Thyroid gland (tissue), 4 donors: Measurements from ENCODE around the gene CDH4. TPM values are rescaled to one million over a fixed set of nuclear protein-coding genes. Genes with fewer than 3 reads are reported as not detected.

Experiments
- DNase-seq, 2 donors: peaks; one replicate each; pipeline ENCODE4 v3.0.0-alpha.2; 2019
- H3K27ac ChIP-seq, 3 donors: fragments of 200-600 bp; sonication (generic); 1 replicate in 2 of 3; 2 replicates in 1 of 3; pipeline ENCODE4 v1.5.1; 2016 to 2019; ENCODE audit warnings: mild to moderate bottlenecking in 1 of 3, moderate library complexity in 1 of 3
- H3K27me3 ChIP-seq: fragments of 200-600 bp; sonication (generic); one replicate; pipeline ENCODE4 v1.5.1; 2019
- H3K36me3 ChIP-seq, 2 donors: fragments of 200-600 bp; sonication (generic); one replicate each; pipeline ENCODE4 v1.5.1; 2016 to 2019
- H3K4me1 ChIP-seq, 2 donors: fragments of 200-600 bp; sonication (generic); one replicate each; pipeline ENCODE4 v1.5.1; 2017 to 2019
- H3K4me3 ChIP-seq, 3 donors: fragments of 200-600 bp; sonication (generic); replicated peaks in 1 of 3; 1 replicate in 2 of 3; 2 replicates in 1 of 3; pipeline ENCODE4 v1.5.1; 2016; ENCODE audit warnings: mild to moderate bottlenecking in 1 of 3
- H3K9me3 ChIP-seq: fragments of 200-600 bp; sonication (generic); one replicate; pipeline ENCODE4 v1.5.1; 2017
- POLR2A ChIP-seq, 2 donors: fragments of 450-650 bp; IDR thresholded peaks; one replicate each; pipeline ENCODE4 v1.6.1; 2017; ENCODE audit warnings: antibody characterized with exemption in 2 of 2, mild to moderate bottlenecking in 2 of 2, moderate library complexity in 1 of 2
- WGBS, 2 donors: methylation state at CpG; one replicate each; pipeline ENCODE4 v1.1.5; 2017; 5-methylcytosine and 5-hydroxymethylcytosine counted together
- intact Hi-C: fragments of 100-400 bp; cut with DNase I; formaldehyde crosslinking; loops from one replicate; pipeline ENCODE4 v1.15.1; 2023
- total RNA-seq, 4 donors: library from RNA; depleted of rRNA; stranded (reverse); fragments of >200 nt; gene quantifications; one replicate each; pipeline ENCODE4 v1.2.3, GENCODE V29; 2016
- TF ChIP-seq, protein P1 (sequence below), 6 experiments: fragments of 200-600 bp in 3 of 6; fragments of 450-650 bp in 3 of 6; sonication (generic) in 3 of 6; IDR thresholded peaks; one replicate each; pipeline ENCODE4 v1.5.1; 2016 to 2019; ENCODE audit warnings: antibody characterized with exemption in 6 of 6, mild to moderate bottlenecking in 2 of 6, inconsistent platforms in 1 of 6, moderate library complexity in 1 of 6

Gene CDH4
- total RNA-seq, 4 donors from 2014 or later, result 0.22 to 0.29 (median 0.29) TPM; not detected in 1

GRCh38 chr20:61629602-61630390, 377.7 kb downstream of the CDH4 start:
- intact Hi-C loops, result no loop called here
- TF ChIP-seq POLR2A (IDR thresholded peaks at IDR 0.05), result no peak
- H3K27me3 ChIP-seq, result no peaks in the 10 kb centered on the region
- no peak for DNase-seq
- no peak overlapping the region for H3K4me3 ChIP-seq
- no peaks in the 10 kb centered on the region for H3K4me1 ChIP-seq
- H3K9me3 ChIP-seq, result no peaks in the 10 kb centered on the region
- WGBS, 2 donors, result 75% methylated on average over 15 to 19 of the region's 25 CpGs
- H3K36me3 ChIP-seq, result no peaks in the 10 kb centered on the region
- H3K27ac ChIP-seq, result no peak overlapping the region

- Histone ChIP-seq H3K4me1 (no peaks in the 10 kb centered on the region), H3K27me3 (no peaks in the 10 kb centered on the region), H3K9me3 (no peaks in the 10 kb centered on the region), H3K36me3 (no peaks in the 10 kb centered on the region), H3K27ac (no peak overlapping the region), H3K4me3 (no peak overlapping the region)
- TF ChIP-seq, protein P1, sequence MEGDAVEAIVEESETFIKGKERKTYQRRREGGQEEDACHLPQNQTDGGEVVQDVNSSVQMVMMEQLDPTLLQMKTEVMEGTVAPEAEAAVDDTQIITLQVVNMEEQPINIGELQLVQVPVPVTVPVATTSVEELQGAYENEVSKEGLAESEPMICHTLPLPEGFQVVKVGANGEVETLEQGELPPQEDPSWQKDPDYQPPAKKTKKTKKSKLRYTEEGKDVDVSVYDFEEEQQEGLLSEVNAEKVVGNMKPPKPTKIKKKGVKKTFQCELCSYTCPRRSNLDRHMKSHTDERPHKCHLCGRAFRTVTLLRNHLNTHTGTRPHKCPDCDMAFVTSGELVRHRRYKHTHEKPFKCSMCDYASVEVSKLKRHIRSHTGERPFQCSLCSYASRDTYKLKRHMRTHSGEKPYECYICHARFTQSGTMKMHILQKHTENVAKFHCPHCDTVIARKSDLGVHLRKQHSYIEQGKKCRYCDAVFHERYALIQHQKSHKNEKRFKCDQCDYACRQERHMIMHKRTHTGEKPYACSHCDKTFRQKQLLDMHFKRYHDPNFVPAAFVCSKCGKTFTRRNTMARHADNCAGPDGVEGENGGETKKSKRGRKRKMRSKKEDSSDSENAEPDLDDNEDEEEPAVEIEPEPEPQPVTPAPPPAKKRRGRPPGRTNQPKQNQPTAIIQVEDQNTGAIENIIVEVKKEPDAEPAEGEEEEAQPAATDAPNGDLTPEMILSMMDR (IDR thresholded peaks at IDR 0.05), result no peak
- no peak for TF ChIP-seq POLR2A (IDR thresholded peaks at IDR 0.05)
- DNase-seq, result no peak
- intact Hi-C loops, result no loop called here
- 81 to 96% methylated on average over 3 to 5 of the region's 5 CpGs for WGBS, 2 donors
Measured at GRCh38 chr20:61630391-61630650, 378.3 kb downstream of the CDH4 start.

DNA sequence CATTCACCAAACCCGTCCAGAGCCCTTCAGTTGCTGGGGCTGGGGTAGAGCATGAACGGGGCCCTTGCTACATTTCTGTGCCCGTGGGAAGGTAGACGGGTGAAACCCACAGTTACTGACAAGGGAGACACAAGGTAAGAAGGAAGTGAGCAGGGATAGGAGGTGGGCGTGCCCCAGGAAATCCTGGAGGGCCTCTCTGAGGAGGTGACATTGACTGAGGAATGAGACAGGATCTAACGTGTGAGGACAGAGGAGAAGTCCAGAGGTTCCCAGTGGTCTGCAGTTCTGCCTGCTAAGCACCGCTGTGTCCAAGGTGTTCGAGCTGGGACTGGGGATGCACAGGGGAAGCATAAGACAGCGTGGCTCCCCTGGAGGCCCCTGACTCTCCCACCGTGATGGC, 378.8 kb downstream of the CDH4 start:
- intact Hi-C loops, result no loop called here
- no peak overlapping the region for H3K27ac ChIP-seq
- DNase-seq, result no peak
- no peaks in the 10 kb centered on the region for H3K9me3 ChIP-seq
- H3K36me3 ChIP-seq, result no peaks in the 10 kb centered on the region
- no peak overlapping the region for H3K4me3 ChIP-seq
- WGBS, 2 donors, result 81 to 82% methylated on average over 10 of the region's 10 CpGs
- TF ChIP-seq POLR2A (IDR thresholded peaks at IDR 0.05), result no peak
- TF ChIP-seq, protein P1 (IDR thresholded peaks at IDR 0.05), result no peak
- no peaks in the 10 kb centered on the region for H3K4me1 ChIP-seq
- H3K27me3 ChIP-seq, result no peaks in the 10 kb centered on the region

DNA sequence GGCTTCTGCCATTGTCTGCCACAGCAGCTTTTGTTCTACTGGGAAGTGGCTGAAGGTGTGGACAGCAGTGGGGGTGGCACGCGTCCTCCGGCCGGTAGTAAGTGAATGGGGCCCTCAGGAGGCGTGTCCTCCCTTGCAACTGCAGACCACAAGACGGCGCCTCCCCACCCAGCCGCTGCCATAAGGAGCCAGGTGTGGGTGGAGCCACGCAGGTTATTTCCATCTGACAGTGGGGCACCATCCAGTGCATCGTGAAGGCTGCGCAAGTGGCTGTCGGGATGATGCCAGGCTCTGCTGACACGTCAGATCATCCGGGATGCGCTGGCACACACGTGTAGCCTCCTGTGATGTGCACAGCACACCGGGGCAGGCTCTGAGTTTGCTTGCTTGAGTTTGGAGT, 379.7 kb downstream of the CDH4 start:
- WGBS, 2 donors, result 52 to 73% methylated on average over 4 to 14 of the region's 17 CpGs

DNA sequence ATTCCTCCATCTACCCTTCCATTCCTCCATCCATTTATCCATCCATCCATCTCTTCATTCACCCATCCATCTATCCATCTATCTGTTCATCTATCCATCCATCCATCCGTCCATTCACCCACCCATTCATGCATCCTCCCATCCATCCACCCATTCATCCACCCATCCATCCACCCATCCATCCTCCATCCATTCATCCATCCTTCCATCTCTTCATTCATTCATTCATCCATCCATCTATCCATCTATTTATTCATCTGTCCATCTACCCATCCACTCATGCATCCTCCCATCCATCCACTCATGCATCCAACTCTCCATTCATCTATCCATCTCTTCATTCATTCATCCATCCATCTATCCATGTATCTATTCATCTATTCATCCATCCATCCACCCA, 380.9 kb downstream of the CDH4 start:
- no peak for DNase-seq
- 77 to 84% methylated on average over 1 of the region's 1 CpG for WGBS, 2 donors
- no peak for TF ChIP-seq POLR2A (IDR thresholded peaks at IDR 0.05)
- TF ChIP-seq, protein P1 (IDR thresholded peaks at IDR 0.05), result no peak
- no peaks in the 10 kb centered on the region for H3K9me3 ChIP-seq
- no peaks in the 10 kb centered on the region for H3K36me3 ChIP-seq
- H3K27ac ChIP-seq, result no peak overlapping the region
- H3K4me1 ChIP-seq, result no peaks in the 10 kb centered on the region
- intact Hi-C loops, result no loop called here
- no peaks in the 10 kb centered on the region for H3K27me3 ChIP-seq
- H3K4me3 ChIP-seq, result no peak overlapping the region

More for the DNA sequence above, 379.7 kb downstream of the CDH4 start:
- intact Hi-C loops, result no loop called here
- DNase-seq, result no peak
- TF ChIP-seq, protein P1 (IDR thresholded peaks at IDR 0.05), result no peak
- TF ChIP-seq POLR2A (IDR thresholded peaks at IDR 0.05), result no peak
- Histone ChIP-seq H3K36me3 (no peaks in the 10 kb centered on the region), H3K27me3 (no peaks in the 10 kb centered on the region), H3K4me1 (no peaks in the 10 kb centered on the region), H3K9me3 (no peaks in the 10 kb centered on the region), H3K4me3 (no peak overlapping the region), H3K27ac (no peak overlapping the region)
